SK-N-SH (cell line): ENCODE data around the gene MRPS27. TPM values are rescaled to one million over a fixed set of nuclear protein-coding genes. Genes with fewer than 3 reads are reported as not detected.

Experiments used
- CTCF ChIA-PET: fragments of 300-600, 350-600 bp; formaldehyde crosslinking; extraction: SDS; loops from one replicate; lab custom pipeline; 2021; lab: Yijun Ruan, JAX
- POLR2A ChIA-PET: fragments of 350-600 bp; sonication (Branson Sonifier 250); formaldehyde crosslinking; extraction: SDS; loops from one replicate; lab custom pipeline; 2020; ENCODE audit warnings: antibody characterized with exemption, inconsistent platforms; lab: Yijun Ruan, JAX
- DNase-seq: peaks from one replicate; pipeline ENCODE4 v3.0.0; 2012
- H2AFZ ChIP-seq: fragments of 200-600 bp; sonication (generic); 2 replicates; pipeline ENCODE4 v1.8.1; 2016; ENCODE audit warnings: antibody characterized with exemption, mild to moderate bottlenecking, low read depth
- H3F3A ChIP-seq: fragments of 200-600 bp; sonication (generic); replicated peaks from 2 replicates; pipeline ENCODE3; 2016; ENCODE audit warnings: antibody characterized with exemption, mild to moderate bottlenecking; ENCODE audit not compliant: insufficient read depth
- H3K27ac ChIP-seq, 2 experiments: fragments of 200-500 bp in 1 of 2; fragments of 200-600 bp in 1 of 2; sonication (Bioruptor generic) in 1 of 2; sonication (generic), shearing (Covaris generic) in 1 of 2; 2 replicates each; pipeline versions ENCODE4 v1.5.1 to v1.6.1; 2014 to 2016; ENCODE audit warnings: low read depth in 2 of 2, inconsistent platforms in 1 of 2, low read length in 1 of 2, mild to moderate bottlenecking in 1 of 2, mixed read lengths in 1 of 2
- H3K27me3 ChIP-seq: fragments of 200-600 bp; sonication (generic), shearing (Covaris generic); 2 replicates; pipeline ENCODE4 v1.6.1; 2016; ENCODE audit warnings: mixed run types; ENCODE audit not compliant: insufficient read depth
- H3K36me3 ChIP-seq, 2 experiments: fragments of 200-500 bp in 1 of 2; fragments of 200-600 bp in 1 of 2; sonication (Bioruptor generic) in 1 of 2; sonication (generic) in 1 of 2; replicated peaks in 1 of 2; 2 replicates each; pipeline versions ENCODE3 to v1.5.1; 2014 to 2016; ENCODE audit warnings: low read length in 1 of 2, mild to moderate bottlenecking in 1 of 2; ENCODE audit not compliant: insufficient read depth in 2 of 2, control insufficient read depth in 1 of 2
- H3K4me1 ChIP-seq, 2 experiments: fragments of 200-500 bp in 1 of 2; fragments of 200-600 bp in 1 of 2; sonication (Bioruptor generic) in 1 of 2; sonication (generic), shearing (Covaris generic) in 1 of 2; 2 replicates each; pipeline versions ENCODE4 v1.5.1 to v1.6.1; 2014 to 2016; ENCODE audit warnings: low read depth in 1 of 2, low read length in 1 of 2, mixed run types in 1 of 2; ENCODE audit not compliant: insufficient read depth in 2 of 2, control insufficient read depth in 1 of 2
- H3K4me2 ChIP-seq: fragments of 200-600 bp; sonication (generic), shearing (Covaris generic); 2 replicates; pipeline ENCODE4 v1.6.1; 2017; ENCODE audit warnings: mixed run types
- H3K4me3 ChIP-seq, 2 experiments: fragments of 200-500 bp in 1 of 2; fragments of 200-600 bp in 1 of 2; sonication (Bioruptor generic) in 1 of 2; sonication (generic), shearing (Covaris generic) in 1 of 2; 2 replicates each; pipeline versions ENCODE4 v1.5.1 to v1.8.1; 2014 to 2016; ENCODE audit warnings: low read depth in 2 of 2, inconsistent platforms in 1 of 2, low read length in 1 of 2, mild to moderate bottlenecking in 1 of 2, mixed read lengths in 1 of 2, moderate library complexity in 1 of 2
- H3K79me2 ChIP-seq: fragments of 200-600 bp; sonication (generic); 2 replicates; pipeline ENCODE4 v1.8.1; 2017; ENCODE audit warnings: mild to moderate bottlenecking; ENCODE audit not compliant: insufficient read depth
- H3K9ac ChIP-seq: fragments of 200-600 bp; sonication (generic); 2 replicates; pipeline ENCODE4 v1.6.1; 2017; ENCODE audit warnings: mixed run types
- H3K9me2 ChIP-seq: fragments of 200-600 bp; sonication (generic); 2 replicates; pipeline ENCODE4 v1.6.1; 2017; ENCODE audit warnings: mixed run types
- H3K9me3 ChIP-seq: fragments of 200-600 bp; sonication (generic); 2 replicates; pipeline ENCODE4 v1.6.1; 2017; ENCODE audit warnings: mixed run types, mild to moderate bottlenecking, moderate library complexity
- H4K20me1 ChIP-seq: fragments of 200-600 bp; sonication (generic); 2 replicates; pipeline ENCODE4 v1.6.1; 2017; ENCODE audit warnings: mild to moderate bottlenecking, mixed run types; ENCODE audit not compliant: insufficient read depth
- CHD2 ChIP-seq: fragments of 150-350 bp; IDR thresholded peaks from 2 replicates; pipeline ENCODE4 v1.6.1; 2018; ENCODE audit warnings: low read length; ENCODE audit not compliant: partially characterized antibody
- ELF1 ChIP-seq: IDR thresholded peaks from 2 replicates; pipeline ENCODE4 v1.4.0; 2012
- EP300 ChIP-seq, 2 experiments: IDR thresholded peaks; 2 replicates each; pipeline versions ENCODE4 v1.4.0 to v1.6.1; 2012; ENCODE audit warnings: borderline replicate concordance in 1 of 2, low read depth in 1 of 2, low read length in 1 of 2
- EZH2phosphoT487 ChIP-seq: fragments of 200-600 bp; sonication (generic); IDR thresholded peaks from 2 replicates; pipeline ENCODE4 v1.6.1; 2017; ENCODE audit warnings: low read depth, mixed run types, mild to moderate bottlenecking, antibody characterized with exemption, moderate library complexity, borderline replicate concordance
- GABPA ChIP-seq: IDR thresholded peaks from 2 replicates; pipeline ENCODE4 v1.4.0; 2012; ENCODE audit warnings: low read depth, mild to moderate bottlenecking
- GATA2 ChIP-seq: sonication (generic); formaldehyde crosslinking; IDR thresholded peaks from 2 replicates; pipeline ENCODE4 v1.5.0; 2020; ENCODE audit warnings: mild to moderate bottlenecking, missing genetic modification reagents
- JUND ChIP-seq: IDR thresholded peaks from 2 replicates; pipeline ENCODE4 v1.4.0; 2012
- MXI1 ChIP-seq: IDR thresholded peaks from 2 replicates; pipeline ENCODE4 v1.6.1; 2012; ENCODE audit warnings: mild to moderate bottlenecking, low read depth, low read length, improper control_type of control experiment
- NFIC ChIP-seq: IDR thresholded peaks from 2 replicates; pipeline ENCODE4 v1.4.0; 2012; ENCODE audit warnings: borderline replicate concordance
- NRF1 ChIP-seq: IDR thresholded peaks from 2 replicates; pipeline ENCODE4 v1.6.1; 2012; ENCODE audit warnings: low read depth, mild to moderate bottlenecking, low read length
- PBX3 ChIP-seq: IDR thresholded peaks from 2 replicates; pipeline ENCODE4; 2012
- POLR2AphosphoS5 ChIP-seq: IDR thresholded peaks from 2 replicates; pipeline ENCODE4 v1.6.1; 2012; ENCODE audit warnings: low read depth, low read length
- REST ChIP-seq: IDR thresholded peaks from 2 replicates; pipeline ENCODE4 v1.6.1; 2012; ENCODE audit warnings: mild to moderate bottlenecking, low read depth, low read length, moderate library complexity
- RFX5 ChIP-seq: IDR thresholded peaks from 2 replicates; pipeline ENCODE4 v1.6.1; 2012; ENCODE audit warnings: mild to moderate bottlenecking, improper control_type of control experiment, low read length
- SMC3 ChIP-seq: IDR thresholded peaks from 2 replicates; pipeline ENCODE4 v1.6.1; 2012; ENCODE audit warnings: low read depth, low read length, improper control_type of control experiment
- TEAD4 ChIP-seq: IDR thresholded peaks from 2 replicates; pipeline ENCODE4 v1.4.0; 2012; ENCODE audit warnings: mild to moderate bottlenecking, borderline replicate concordance; ENCODE audit not compliant: insufficient read depth
- USF1 ChIP-seq: IDR thresholded peaks from 2 replicates; pipeline ENCODE4 v1.4.0; 2012; ENCODE audit warnings: low read depth, borderline replicate concordance
- USF2 ChIP-seq: fragments of 150-350 bp; IDR thresholded peaks from 2 replicates; pipeline ENCODE4 v1.6.1; 2017; ENCODE audit warnings: antibody characterized with exemption, low read length, low read depth, borderline replicate concordance
- YY1 ChIP-seq: IDR thresholded peaks from 2 replicates; pipeline ENCODE4 v1.4.0; 2012; ENCODE audit warnings: low read depth, mild to moderate bottlenecking
- ZBTB33 ChIP-seq: IDR thresholded peaks from 2 replicates; pipeline ENCODE4 v1.4.0; 2012; ENCODE audit warnings: low read depth, borderline replicate concordance
- WGBS: methylation state at CpG from one replicate; pipeline ENCODE4 v1.1.6; 2017; ENCODE audit warnings: low lambda C conversion rate; 5-methylcytosine and 5-hydroxymethylcytosine counted together
- polyA plus RNA-seq, 3 experiments: library from polyadenylated mRNA; depleted of rRNA; stranded (reverse); fragments of >200 nt; gene quantifications; 2 replicates each; pipeline ENCODE4 v1.2.3, GENCODE V29; 2012

Gene MRPS27
- polyA plus RNA-seq, 1 of the 3 experiments (the other 2 are of a cell fraction) = 37.5 TPM

GRCh38 chr5:72307573-72307967 lies 12.5 kb downstream of the MRPS27 start:
- no peaks in the 10 kb centered on the region for H3K9me2 ChIP-seq
- H2AFZ ChIP-seq = peak overlapping the region; percentile 42
- H3K9ac ChIP-seq = peak overlapping the region; percentile 76
- peaks cover 49% of the 10 kb centered on the region for H3K79me2 ChIP-seq
- H3K4me3 ChIP-seq = peak overlapping the region; percentile 65 to 73
- H3F3A ChIP-seq = peaks cover 19% of the 10 kb centered on the region
- POLR2A ChIA-PET = interaction anchor here (0.6 to 2.0 kb wide), 7 partner anchors 11 to 199 kb away, joined by 3 to 21 read pairs (median 11); partner anchors contain the start of genes MAP1B, MRPS27 and PTCD2
- 27% methylated on average over 8 of the region's 8 CpGs for WGBS
- H3K27me3 ChIP-seq = no peaks in the 10 kb centered on the region
- H3K27ac ChIP-seq = peak overlapping the region; percentile 78 to 95
- DNase-seq = peak; percentile 23
- H4K20me1 ChIP-seq = no peaks in the 10 kb centered on the region
- CTCF ChIA-PET = interaction anchor here (0.6 to 3.1 kb wide), 30 partner anchors 9 to 727 kb away, joined by 3 to 44 read pairs (median 5); partner anchors contain the start of genes MRPS27 and PTCD2
- H3K4me1 ChIP-seq = peaks cover 4 to 9% of the 10 kb centered on the region in 2 experiments; a peak in 3 of 4 replicates
- TF ChIP-seq MXI1 = no peak
- no peak for TF ChIP-seq USF2
- TF ChIP-seq RFX5 = no peak
- no peak for TF ChIP-seq SMC3
- TF ChIP-seq NRF1 = no peak
- TF ChIP-seq POLR2AphosphoS5 = no peak
- no peak for TF ChIP-seq CHD2
- no peak for TF ChIP-seq EP300 (IDR thresholded peaks at IDR 0.05; ENCODE audit: borderline replicate concordance in 1 of 2, low read depth in 1 of 2, low read length in 1 of 2)
- TF ChIP-seq REST = no peak
- no peak for TF ChIP-seq JUND
- no peak for TF ChIP-seq ELF1
- no peak for TF ChIP-seq USF1
- no peak for TF ChIP-seq PBX3
- TF ChIP-seq YY1 = no peak
- no peak for TF ChIP-seq GABPA
- TF ChIP-seq GATA2 (CRISPR knock-in tag) = no peak
- no peak for TF ChIP-seq EZH2phosphoT487
- TF ChIP-seq NFIC = no peak
- TF ChIP-seq TEAD4 = no peak
- no peak for TF ChIP-seq ZBTB33
- no peaks in the 10 kb centered on the region for H3K9me3 ChIP-seq
- H3K4me2 ChIP-seq = peak overlapping the region; percentile 84
- peaks cover 28 to 38% of the 10 kb centered on the region in 2 experiments for H3K36me3 ChIP-seq
